Eye (tissue), 1 donor: ENCODE data around the gene SELENOO.

Experiments used
- DNase-seq: peaks from one replicate; pipeline ENCODE4 v3.0.0-alpha.2; 2015

SELENOO gene

DNA sequence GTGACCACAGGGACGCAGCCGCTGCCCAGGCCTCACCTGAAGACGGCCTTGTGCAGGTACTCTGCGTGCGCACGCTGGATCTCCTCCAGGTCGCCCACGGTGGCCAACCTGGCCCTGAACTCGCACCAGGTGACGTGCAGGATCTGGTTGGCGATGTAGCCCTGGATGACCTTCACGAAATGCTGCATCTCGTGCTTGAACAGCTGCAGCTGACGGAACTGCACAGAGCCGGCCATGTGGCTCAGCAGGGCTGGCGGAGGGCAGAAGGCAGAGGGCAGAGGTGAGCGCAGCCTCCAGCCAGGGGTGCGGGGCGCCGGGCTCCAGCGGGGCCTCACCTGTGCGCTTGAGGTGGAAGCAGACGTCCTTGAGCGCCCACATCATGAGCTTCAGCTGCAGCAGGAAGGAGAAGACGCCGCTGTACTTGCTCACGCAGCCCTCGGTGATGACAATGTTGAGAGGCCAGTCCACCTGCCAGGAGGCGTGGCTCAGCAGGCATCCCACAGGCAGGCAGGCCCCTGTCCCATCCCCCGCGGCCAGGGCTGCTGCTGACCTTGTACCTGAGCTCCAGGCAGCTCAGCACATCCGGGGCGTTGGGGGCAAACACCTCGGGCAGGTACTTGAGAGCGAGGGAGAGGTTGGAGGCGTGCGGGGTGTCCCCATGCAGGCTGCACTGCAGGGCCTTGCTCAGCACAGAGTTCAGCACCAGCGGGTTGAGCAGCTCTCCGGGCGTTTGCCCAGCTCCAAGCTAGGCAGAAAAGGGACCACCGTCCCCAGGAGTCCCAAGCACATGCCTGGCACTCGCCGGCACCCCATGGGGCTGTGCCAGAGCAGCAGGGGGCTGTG, 17.6 kb downstream of the SELENOO start:
- DNase-seq, result no peak

GRCh38 chr22:50218996-50219727, 18.4 kb downstream of the SELENOO start:
- peak; percentile 62 for DNase-seq

DNA sequence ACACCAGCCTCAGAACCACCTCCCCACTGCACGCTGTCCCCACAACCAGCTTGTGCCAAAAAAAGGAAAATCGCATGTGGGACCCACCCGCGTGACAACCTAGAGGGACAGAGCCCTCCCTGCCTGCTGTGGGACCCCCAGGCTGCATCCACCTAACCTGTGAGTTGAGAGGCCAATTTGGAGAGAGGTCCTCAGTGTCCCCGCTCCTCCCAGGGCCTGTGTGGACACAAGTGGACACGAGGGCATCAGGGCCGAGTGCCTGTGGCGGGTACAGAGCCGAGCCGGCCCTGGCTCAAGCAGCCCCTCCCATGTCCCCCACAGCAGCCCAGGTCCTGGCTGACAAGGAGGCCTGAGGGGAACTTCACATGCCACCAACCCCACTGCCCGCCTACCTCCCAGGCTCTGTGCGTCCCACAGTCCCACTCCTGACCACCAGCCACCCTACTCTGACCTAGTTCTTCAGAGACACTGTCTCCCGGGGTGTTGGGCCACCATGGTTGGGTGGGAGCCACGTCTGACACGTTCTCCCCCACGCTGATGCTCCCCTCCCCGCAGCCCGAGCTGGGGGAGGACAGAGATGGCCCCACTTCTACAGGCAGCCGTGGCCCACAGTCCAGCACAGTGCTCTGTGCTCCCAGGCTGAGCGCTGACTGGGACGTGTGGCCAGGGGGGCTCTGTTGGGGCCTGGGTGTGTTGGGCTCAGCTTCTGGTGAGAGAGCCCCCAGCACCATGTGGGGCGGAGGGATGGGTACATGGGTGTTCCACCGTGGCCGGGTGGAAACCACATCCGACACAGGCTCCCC, 19.2 kb downstream of the SELENOO start:
- no peak for DNase-seq

DNA sequence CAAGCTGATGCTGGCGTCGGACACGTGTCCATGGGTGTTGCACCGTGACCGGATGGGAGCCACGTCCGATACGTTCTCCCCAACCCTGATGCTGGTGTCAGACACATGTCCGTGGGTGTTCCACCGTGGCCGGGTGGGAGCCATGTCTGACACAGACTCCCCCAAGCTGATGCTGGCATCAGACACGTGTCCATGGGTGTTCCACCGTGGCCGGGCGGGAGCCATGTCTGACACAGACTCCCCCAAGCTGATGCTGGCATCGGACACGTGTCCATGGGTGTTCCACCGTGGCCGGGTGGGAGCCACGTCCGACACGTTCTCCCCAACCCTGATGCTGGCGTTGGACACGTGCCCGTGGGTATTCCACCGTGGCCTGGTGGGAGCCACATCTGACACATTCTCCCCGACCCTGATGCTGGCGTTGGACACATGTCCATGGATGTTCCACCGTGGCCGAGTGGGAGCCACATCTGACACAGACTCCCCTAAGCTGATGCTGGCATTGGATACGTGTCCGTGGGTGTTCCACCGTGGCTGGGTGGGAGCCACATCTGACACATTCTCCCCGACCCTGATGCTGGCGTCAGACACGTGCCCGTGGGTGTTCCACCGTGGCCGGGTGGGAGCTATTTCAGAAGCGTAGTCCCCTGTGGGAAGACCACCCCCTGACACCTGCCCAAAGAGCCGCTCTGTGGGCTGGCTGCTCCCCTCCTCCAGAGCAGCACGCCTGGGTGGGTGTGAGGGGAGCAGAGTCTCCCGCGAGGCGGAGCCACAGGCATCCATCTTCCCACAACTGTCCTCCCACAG, 20.0 kb downstream of the SELENOO start:
- no peak for DNase-seq

GRCh38 chr22:50221410-50222300, 20.8 kb downstream of the SELENOO start:
- no peak for DNase-seq

- DNase-seq, result no peak
These were observed 21.7 kb downstream of the SELENOO start for GRCh38 chr22:50222508-50222907.

GRCh38 chr22:50224071-50224470, 23.3 kb downstream of the SELENOO start:
- DNase-seq, result peak; percentile 73

DNA sequence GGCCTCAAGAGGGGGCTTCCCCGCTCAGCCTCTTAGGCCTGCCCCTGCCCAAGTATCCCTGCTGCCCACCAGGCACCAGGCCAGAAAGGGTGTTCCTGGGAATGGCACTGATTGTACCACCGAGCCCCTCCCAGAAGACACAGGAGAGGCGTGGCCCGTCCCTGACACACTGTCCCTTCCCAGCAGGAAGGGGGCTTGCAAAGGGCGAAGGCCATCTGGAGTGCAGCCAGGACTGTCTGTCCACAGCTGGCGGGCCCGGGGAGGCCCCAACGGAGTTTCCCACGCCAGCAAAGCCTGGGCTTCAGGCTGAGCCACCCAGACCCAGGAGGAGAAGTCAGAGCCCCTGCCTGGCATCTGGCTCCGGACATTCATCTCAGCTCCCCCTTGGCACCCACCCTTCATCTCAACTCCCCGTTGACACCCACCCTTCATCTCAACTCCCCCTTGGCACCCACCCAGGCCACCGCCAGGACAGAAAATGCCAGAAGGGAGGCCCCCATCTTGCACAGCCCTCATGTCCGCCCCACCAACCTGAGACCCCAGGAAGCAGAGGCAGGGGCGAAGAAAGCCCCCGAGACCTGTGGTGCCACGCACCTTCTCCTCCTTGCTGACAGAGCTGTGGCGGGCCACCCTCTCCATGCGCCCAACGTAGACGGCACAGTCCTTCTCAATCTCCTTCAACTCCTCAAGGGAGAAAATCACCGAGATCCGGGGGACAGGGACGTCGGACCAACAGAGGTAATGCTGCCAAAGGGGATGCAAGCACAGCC, 24.6 kb downstream of the SELENOO start:
- DNase-seq, result no peak

- DNase-seq, result no peak
These were observed 25.5 kb downstream of the SELENOO start for GRCh38 chr22:50226063-50226874.

DNA sequence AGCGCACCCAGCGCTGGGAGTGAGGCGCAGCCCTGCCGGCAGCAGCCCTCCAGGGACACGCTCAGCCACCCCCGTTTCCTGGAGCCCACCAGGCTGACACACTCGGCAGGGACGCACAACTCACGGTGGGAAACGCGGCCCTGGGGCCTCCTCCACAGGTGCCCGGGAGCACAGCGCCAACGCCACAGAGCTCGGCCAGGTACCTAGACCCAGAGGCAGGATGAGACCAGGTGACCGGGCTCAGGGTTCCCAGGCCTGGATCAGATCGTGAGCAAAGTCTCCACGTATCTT, 26.0 kb downstream of the SELENOO start:
- DNase-seq, result no peak

- DNase-seq, result no peak
These were observed 26.9 kb downstream of the SELENOO start for GRCh38 chr22:50227579-50228215.

DNA sequence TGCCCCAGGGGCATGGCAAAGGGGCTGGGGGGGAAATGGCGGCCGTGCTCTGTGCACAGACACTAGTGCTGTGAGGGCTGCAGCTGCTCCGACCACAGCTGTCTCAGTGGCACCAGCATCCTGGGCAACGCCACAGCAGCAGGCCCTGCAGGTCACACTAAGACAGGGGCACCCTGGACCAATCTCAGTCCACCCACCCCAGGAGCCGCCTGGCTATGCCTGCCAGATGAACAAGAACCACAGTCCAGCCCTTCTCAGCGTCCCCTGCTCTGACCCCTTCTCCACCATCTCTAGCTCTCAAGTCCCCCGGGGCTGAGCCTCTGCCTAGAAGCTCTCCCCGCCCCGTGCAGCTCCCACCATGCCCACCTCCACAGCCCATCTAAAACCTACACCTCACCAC, 27.6 kb downstream of the SELENOO start:
- DNase-seq, result no peak

GRCh38 chr22:50229370-50229769, 28.6 kb downstream of the SELENOO start:
- no peak for DNase-seq

GRCh38 chr22:50232481-50233151, 31.8 kb downstream of the SELENOO start:
- no peak for DNase-seq

DNA sequence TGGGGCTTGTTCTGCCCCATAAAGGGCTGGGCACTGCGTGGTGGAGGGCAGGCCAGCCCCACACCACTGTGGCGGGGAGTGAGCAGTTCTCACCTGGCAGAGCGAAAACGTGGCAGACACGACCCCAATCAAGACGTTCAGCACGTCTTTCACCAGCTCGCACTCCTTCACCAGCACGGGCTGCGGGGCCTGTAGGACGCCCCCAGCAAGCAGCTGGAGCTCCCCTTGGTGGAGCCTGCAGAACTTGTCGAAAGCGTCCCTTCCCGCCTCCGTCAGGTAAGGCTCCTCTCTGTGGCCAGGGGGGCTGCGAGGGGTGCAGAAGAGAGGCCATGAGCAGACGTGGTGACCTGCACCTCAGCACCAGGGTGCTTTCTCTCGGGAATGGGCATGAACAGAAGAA, 32.4 kb downstream of the SELENOO start:
- no peak for DNase-seq

GRCh38 chr22:50236731-50237409, 36.1 kb downstream of the SELENOO start:
- peak; percentile 52 for DNase-seq

GRCh38 chr22:50238755-50239154, 37.9 kb downstream of the SELENOO start:
- no peak for DNase-seq

GRCh38 chr22:50242406-50242949, 41.7 kb downstream of the SELENOO start:
- no peak for DNase-seq
